AG09309 (cell line): ENCODE results near the gene KCNQ4.

Experiments
- DNase-seq: peaks from one replicate; pipeline ENCODE4 v3.0.0-alpha.2; 2010; ENCODE audit warnings: low read depth
- H3K4me3 ChIP-seq: 2 replicates; pipeline ENCODE4 v1.5.1; 2011; ENCODE audit warnings: mild to moderate bottlenecking, low read depth, low read length, moderate library complexity; ENCODE audit not compliant: control insufficient read depth
- TF ChIP-seq, protein P1 (sequence below): IDR thresholded peaks from 2 replicates; pipeline ENCODE4 v1.5.1; 2011; ENCODE audit warnings: mild to moderate bottlenecking, low read depth, low read length, inconsistent platforms; ENCODE audit not compliant: insufficient read depth, control insufficient read depth; ENCODE audit errors: missing control alignments

KCNQ4 gene

DNA sequence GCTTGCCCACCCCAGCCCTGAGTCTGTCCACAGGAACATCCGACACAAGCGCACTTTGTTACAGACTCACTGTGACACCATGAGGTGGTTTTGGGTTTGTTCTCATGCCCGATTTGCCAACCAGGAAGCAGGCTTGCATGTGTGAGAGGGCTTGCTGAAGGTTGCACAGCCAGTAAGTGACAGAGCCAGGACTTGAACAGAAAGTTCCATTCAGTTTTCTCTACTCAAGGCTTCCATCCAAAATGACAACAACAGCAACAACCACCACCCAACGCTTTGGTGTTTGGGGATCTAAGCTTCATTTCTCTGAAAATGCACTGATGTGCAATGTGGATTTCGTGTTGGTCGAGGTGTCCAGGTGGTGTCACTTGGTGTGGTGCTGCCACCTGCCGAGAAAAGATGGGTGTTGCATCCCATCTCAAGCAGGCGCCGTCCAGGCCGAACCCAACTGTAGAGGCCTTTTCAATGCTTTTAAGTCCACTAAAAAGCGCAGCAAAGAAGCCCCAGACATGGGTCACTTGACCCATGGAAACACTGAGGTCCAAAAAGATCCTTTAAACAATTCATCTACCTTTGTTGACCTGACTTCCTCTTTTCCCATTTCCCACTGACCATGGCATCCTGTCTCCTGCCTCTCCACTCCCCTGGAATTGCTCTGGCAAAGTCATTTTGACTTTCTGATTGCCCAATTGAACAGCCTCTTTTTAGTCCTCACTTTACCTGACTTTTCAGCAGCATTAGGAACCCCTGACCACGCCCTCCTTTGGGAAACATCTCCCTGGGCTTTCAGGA is 66.4 kb downstream of the KCNQ4 start:
- TF ChIP-seq, protein P1, sequence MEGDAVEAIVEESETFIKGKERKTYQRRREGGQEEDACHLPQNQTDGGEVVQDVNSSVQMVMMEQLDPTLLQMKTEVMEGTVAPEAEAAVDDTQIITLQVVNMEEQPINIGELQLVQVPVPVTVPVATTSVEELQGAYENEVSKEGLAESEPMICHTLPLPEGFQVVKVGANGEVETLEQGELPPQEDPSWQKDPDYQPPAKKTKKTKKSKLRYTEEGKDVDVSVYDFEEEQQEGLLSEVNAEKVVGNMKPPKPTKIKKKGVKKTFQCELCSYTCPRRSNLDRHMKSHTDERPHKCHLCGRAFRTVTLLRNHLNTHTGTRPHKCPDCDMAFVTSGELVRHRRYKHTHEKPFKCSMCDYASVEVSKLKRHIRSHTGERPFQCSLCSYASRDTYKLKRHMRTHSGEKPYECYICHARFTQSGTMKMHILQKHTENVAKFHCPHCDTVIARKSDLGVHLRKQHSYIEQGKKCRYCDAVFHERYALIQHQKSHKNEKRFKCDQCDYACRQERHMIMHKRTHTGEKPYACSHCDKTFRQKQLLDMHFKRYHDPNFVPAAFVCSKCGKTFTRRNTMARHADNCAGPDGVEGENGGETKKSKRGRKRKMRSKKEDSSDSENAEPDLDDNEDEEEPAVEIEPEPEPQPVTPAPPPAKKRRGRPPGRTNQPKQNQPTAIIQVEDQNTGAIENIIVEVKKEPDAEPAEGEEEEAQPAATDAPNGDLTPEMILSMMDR, result peak; percentile 82
- no peak overlapping the region for H3K4me3 ChIP-seq
- DNase-seq, result no peak

DNA sequence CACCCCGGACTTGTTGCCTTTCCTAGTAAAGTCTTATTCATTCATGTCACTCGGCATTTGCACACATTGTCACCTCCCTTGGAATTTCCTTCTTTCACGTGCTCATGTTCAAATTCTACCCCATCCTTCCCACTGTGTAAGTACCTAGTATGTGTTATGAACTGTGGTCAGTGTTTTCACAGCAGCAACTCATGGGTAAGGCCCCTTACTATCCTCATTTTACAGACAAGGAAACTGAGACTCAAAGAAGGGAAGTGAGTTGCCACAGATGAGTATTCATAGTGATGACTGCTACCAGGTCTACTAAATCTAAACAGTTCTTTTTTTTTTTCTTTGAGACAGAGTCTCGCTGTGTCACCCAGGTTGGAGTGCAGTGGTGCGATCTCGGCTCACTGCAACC is 68.1 kb downstream of the KCNQ4 start:
- no peak for DNase-seq
- no peak overlapping the region for H3K4me3 ChIP-seq
- TF ChIP-seq, protein P1, result no peak

DNA sequence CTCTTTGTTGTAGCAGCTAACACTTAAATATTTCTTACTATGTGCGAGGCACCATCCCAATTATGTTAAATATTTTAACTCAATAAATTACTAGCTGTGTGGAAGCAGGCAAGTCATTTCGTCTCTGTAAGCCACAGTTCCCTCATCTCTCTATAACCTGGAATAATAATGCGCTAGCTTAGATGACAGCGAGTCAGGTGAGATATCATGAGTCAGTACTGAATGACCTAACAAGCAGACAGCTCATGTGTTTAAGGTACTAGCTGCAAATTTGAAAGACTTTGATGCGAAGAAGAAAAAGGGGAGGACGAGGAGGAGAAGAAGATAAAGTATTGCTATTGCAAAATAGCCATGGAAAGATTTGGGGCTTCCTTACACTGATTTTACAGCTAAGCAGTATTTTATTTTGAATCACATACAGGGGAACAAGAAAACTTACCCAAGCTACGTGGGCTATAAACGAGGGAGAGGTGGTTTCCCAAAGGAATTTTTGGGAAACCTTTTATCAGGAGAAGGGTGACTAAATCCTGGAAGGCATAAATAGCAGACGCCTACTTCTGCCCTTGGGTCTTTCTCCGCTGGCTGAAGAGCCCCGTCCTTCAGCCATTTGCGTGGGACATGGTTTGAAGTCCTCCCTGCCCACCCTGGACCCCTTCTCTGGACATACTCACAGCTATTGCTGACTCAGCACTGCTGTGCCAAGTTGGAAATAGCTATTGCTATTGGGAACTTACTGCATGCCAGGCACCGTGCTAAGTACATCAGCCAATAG is 69.7 kb downstream of the KCNQ4 start:
- TF ChIP-seq, protein P1, result no peak
- no peak overlapping the region for H3K4me3 ChIP-seq
- DNase-seq, result no peak

DNA sequence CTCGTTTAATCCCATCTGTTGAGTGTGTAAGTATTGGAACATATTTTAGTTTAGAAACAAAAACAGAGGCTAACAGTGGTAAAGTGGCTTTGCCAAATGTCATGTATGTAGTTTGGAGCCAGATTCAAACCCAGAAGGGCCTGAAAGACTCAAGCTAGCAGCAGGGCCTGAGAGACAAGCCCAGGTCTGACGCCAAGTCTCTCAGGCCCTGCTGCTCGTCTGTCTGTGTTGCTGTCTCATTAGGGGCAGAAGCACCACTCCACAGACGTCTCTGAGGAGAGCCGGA is 70.2 kb downstream of the KCNQ4 start:
- H3K4me3 ChIP-seq, result no peak overlapping the region
- DNase-seq, result no peak
- TF ChIP-seq, protein P1, result no peak

DNA sequence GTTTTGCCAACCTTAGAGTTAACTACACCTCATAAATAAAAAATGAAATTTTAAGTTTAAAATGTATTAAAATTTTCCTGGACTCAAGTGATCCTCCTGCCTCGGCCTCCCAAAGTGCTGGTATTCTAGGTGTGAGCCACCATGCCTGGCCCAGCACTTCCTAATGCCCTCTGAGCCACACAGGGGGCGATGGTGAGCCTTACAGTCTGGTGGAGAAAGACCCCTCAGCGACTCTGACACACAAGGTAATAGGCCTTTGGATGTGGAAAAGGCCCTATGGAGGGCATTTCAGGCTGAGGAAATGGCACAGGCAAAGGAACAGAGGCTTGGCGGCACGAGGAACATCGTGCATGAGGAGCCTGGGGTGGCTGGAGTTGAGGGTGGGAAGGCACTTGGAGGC is 71.9 kb downstream of the KCNQ4 start:
- TF ChIP-seq, protein P1, result peak; percentile 31
- DNase-seq, result no peak
- H3K4me3 ChIP-seq, result no peak overlapping the region

DNA sequence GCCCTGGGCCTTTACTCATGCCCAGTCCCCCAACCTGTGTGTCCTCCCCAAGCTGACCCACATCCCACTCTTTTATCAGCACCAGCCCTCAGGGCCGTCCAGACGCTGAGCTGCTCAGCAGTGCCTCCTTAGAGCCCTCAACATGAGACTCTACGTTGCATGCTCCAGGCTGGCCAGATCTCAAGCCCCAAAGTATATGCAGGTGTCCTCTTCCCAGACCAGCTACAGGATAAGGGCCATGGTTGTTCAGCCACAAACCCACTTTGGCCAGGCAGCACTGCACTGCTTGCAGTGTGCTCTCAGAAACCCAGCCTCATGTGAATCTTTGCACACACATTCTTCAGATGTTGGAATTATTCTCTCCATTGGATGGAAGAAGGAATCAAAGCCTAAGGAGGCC is 72.5 kb downstream of the KCNQ4 start:
- H3K4me3 ChIP-seq, result no peak overlapping the region
- TF ChIP-seq, protein P1, result no peak
- no peak for DNase-seq
